GM18498 (cell line): ENCODE results near the gene GEMIN7.
A peak's percentile ranks its signal among the peaks of the same experiment; 100 is the strongest.

Source experiments
- ATAC-seq: cut with Tn5 transposase; IDR thresholded peaks from one replicate; pipeline ENCODE4 v1.9.1; 2021; ENCODE audit warnings: mild to moderate bottlenecking, moderate library complexity; ENCODE audit not compliant: unreplicated experiment

The GEMIN7 gene

DNA sequence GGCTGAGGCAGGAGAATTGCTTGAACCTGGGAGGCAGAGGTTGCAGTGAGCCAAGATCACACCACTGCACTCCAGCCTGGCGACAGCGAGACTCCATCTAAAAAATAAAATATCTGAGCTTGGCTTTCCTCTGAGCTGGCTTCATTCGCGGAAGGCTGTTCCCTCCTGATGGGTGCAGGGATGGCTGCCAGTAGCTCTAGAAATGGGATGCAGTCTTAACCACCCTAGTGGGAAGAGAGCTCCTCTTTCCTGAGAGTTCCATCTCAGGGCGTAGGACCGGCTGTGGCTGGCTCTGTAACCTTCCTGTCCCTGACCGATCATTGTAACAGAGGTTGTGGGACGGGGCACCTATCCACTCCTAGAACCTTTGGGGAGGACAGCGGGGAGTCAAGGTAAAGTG is 46.3 kb downstream of the GEMIN7 start:
- ATAC-seq: no peak

DNA sequence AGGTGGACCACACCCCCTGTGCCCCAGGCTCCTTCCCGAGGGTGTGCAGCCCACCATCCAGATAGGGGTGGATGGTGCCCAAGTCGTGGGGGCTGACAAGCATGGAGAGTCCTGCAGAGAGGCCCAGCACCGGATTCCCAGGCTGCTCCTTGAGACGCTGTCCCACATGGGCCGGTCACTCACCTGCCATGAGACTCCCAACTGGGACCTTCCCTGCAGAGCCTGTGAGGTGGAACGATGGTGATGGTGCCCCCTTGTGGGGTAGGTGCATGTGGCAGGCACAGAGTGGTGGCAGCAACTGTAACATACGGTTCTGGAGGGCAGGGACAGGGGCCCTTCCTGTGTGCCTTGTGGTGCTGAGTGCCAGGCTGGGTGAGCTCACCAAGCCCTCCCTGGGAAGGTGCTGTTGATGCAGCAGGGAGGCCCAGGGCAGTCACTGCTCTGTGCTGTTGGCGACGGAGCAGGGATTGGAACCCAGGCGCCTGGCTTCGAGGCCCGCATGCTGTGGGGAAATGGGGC is 47.0 kb downstream of the GEMIN7 start:
- no peak for ATAC-seq

DNA sequence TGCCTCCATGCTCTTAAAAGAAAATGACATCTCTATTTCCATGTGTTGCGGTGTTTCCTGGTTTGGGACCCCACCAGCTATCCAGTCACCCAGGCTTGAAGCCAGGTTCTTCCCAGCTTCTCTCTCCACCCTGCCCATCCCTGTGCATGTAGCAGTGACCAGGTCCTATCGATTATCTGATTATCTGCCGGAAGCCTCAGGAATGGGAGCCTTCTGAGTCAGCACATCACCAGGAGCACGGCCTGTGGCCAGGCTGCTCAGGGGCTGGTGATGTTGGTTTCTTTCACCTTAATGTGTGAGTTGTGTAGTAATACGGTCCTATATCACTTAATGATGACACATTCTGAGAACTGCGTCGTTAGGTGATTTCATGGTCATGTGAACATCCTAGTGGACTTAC is 47.6 kb downstream of the GEMIN7 start:
- ATAC-seq: no peak

DNA sequence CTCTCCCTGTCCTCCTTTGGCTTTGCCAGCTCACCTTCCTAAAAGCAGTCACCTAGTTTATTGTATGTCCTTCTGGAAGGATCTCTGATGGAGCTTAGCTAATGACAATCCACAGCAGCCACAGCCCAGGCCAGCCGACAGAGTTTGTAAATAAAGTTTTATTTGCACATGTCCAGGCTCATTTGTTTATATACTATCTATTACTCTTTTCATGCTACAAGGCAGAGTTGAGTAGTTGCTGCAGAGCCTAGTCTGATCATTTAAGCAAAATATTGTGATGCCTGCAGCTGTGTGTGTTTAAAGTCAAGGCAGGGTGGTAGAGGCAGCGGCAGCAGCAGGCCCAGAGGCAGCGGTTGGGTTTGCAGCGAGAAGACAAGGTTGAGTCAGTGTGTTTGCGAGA is 49.1 kb downstream of the GEMIN7 start:
- no peak for ATAC-seq

DNA sequence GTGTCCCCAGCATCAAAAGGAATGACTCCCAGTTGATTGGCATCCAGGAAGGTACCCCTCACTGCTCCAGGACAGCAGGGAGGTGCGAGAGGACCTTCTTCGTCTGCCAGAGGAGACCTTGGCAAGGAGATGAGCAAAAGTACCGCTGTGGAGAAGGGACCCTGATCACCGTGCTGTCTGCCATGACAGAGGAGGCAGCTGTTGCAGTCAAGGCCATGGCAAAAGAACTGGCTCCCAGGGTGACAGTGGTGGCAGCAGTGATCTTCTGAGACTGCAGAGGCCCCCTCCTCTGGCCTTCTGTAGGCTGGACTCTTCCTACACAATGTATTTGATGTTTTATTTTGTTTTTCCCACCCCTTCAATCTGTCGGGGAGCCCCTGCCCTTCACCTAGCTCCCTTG is 49.7 kb downstream of the GEMIN7 start:
- no peak for ATAC-seq

DNA sequence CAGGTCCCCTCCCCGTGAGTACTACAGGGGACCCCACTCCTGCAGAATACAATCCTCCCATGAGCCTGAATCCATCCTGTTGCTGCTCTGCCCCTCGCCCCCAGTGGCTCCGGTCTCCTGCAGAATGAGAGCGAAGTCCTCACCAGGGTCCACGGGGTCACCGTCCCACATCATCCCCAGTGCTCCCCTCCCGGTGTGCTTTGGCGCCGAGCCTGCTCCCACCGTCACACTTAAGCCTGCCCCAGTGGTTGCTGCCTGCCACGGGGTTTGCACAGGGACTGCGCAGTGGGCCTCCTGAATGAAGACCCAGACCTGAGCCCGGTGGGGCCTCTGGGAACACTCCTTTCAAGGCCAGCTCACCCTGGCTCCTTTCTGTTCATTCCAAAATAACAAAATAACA is 51.2 kb downstream of the GEMIN7 start:
- ATAC-seq: no peak

DNA sequence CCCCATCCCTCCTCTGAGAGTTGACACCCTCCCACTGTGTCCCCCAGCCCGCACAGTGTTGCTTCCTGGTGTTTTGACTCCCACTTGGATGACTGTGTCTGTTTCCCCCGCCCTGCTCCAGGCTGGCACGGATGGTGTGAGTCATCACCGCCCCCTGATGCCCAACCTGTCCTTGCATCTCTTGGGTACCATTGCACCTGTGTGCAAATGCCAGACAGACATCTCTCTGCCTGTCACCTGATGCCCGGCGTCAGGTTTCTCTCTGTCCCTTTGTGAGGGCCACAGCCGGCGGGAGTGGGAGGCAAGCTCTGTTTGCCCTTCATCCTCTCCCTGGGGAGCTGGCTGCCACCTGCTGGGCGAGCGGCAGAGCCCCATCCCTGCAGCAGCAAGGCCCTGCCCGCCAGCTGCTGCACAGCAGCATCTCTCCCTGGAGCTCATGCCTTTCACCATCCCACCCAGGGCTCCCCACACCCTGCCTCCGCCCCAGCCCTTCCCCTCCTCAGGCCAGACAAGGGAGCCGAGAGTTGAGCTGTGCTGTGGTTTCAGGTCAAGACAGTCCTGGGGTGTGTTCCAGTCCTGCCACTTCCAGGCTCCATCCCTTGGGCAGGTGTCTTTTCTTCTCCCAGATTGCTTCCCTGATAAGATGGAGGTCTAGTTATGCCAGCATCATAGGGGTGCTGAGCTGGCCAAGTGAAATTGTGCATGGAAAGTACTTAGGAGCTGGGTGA is 52.0 kb downstream of the GEMIN7 start:
- no peak for ATAC-seq

DNA sequence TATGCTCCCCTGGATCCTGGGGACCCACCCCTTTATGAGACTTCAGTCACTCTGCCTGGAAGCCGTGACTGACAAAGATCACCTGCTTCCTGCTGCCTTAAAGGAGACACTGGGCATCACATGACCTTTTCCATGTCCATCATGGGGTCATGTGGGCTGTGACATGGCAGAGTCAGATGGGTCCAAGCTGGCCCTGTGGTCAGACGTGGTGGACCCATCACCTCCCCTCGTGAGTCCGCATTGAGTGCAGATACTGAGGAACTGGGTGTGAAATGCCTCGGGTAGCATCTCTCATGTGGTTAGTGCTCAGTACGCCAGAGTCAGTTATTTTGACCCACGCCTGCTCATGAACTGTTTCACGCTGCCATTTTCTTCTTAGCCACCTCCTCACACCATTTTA is 54.6 kb downstream of the GEMIN7 start:
- no peak for ATAC-seq

DNA sequence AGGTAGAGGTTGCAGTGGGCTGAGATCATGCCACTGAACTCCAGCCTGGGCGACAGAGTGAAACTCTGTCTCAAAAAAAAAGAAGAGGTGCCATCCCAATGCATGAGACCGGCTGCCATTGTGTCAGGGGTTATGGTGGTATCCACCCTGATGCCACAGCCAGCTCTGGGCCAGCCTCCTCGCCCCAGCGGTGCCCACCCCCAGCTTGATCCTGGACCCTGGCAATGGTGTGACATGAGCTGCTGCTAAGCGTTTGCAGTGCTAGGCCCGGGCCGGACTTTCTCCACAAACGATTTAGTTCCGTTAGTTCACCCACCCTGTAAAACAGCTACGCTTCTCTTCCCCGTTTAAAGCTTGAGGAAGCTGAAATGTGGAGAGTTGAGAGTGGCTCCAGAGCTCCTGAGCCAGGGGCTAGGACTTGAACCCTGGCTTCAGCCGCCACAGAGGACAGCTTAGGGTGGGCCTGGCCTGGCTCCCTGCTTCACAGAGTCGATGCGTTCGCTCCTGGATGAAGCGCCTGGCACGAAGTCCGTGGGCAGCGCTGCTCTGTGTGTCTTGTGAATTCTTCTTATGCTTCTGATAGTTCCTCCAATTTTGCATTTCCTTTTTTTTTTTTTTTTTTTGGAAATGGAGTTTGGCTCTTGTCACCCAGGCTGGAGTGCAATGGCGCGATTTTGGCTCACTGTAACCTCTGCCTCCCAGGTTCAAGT is 56.3 kb downstream of the GEMIN7 start:
- no peak for ATAC-seq

DNA sequence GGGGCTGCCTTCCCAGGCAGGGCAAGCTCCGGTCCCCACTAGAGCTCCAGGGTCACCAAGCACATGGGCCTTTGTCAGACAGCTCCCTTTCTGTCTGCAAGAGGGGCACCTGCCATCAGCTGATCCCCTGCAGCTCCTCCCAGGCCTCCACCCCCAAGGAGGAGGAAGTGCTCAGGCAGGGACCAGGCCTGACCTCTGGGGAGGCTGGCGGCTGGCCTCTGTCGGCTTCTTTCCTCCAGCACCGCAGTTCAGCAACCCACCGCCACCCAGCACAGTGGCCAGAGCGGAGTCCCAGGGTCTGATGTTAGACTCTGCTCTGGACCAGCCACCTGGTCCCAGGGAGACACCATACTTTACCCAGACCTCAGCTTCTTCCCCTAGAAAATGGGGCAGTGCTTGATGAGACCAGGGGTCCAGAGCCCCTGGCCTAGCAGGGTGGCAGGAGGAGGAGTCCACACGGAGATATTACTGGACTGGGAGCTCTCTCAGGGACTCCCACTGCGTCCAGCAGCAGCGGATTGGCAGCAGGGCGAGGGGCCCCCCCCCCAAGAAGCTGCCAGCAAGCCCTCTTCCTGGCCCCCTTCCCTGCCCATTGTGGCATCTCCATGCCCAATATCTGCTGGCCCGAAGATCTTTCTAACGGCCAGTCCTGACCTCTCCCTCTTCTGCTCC is 57.6 kb downstream of the GEMIN7 start:
- ATAC-seq: peak; percentile 32

DNA sequence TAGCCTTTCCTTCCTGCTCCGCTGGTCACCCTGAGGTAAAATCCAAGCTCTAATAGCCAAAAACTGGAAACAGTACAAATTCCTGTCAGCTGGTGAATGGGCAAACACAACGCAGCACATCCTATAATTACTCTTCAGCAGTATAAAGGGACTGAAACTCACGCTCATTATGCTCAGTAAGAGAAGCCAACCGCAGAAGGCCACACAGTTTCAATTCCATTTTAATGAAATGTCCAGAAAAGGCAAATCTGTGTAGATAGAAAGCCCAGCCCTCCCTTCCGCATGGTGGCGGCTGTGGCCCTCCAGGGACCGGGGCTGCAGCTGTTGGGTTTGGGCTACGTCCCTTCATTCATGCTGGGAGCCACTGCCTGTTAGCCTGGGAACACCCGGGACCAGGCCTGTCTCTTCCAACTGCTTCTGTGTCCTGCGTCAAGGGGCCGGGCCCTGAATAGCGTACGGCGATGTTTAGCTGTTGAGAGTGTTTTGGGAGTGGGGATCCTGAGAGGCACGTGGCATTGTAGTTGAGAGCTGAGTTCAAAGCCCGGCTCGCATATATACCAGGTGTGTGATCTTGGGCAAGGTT is 58.2 kb downstream of the GEMIN7 start:
- peak; percentile 74 for ATAC-seq

DNA sequence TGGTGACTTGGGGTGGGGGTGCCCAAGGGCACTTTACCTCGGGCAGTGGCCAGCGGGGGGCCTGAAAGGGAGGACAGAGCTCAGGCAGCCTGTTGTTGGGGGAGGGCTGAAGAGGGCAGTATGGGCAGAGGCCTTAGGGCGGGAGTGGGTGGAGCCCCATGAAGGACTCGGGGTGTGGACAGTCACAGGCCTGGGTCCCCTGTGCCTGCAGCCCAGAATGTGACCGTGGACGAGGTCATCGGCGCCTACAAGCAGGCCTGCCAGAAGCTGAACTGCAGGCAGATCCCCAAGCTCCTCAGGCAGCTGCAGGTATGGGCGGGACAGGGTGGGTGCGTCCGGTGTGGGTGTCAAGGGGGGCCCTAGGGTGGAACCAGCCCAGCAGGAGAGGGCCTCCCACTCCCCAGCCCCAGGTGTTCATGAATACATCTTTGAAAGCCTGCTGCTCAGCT is 59.3 kb downstream of the GEMIN7 start:
- ATAC-seq: no peak

DNA sequence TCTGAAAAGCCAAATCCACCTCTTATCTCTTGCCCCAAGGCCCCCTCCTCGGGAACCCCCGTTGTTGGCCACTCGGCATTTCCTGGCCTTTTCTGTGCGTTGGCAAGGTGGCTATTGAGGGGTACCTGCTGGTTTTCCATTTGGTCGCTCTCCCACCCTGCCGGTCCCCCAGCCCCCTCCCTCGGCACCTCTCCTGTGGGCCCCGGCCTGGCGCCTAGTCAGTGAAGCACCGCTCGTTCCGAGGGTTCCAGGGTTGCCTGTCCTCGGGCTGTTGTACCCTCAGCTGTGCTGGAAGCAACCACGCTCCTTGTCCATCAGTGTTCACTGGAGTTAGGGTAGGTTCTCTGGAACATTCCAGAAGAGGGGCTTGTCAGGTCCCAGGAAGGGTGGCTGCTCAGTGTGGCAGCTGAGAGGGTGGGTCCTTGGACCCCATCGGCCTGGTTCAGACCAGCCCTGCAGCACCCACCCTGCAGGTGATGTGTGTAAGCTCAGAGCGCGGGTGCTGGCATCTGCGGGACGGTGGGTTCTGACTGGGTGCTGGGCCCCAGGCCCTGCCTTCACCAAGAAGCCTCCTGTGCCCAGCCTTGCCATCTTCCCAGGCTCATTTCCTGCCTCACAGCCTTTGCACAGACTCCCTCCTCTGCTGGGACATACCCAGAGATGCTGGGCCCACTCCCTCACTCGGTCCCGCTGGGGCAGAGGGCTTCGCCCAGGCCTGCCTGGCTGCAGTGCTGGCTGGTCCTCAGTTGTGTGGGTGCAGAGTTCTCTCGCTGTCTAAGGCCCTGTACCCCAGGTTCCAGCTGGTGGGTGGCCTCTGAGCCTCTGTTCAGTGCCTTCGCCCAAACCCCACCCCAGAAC is 60.5 kb downstream of the GEMIN7 start:
- no peak for ATAC-seq

DNA sequence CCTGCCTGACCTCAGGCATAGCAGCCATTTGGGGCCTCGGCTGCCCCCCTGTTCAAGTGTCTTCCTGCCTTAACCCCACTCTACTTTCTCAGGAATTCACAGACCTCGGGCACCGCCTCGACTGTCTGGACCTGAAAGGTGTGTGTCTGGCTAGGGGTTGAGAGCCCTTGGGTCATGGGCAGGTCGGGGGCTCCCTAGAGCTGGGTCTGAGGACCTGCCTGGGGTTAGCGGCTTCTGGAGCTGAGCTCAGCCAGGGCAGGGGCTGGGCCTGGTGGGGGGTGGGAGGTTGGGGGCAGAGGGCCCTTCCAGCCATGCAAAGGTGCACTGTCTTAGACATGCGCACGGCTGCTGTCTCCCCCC is 61.1 kb downstream of the GEMIN7 start:
- no peak for ATAC-seq

DNA sequence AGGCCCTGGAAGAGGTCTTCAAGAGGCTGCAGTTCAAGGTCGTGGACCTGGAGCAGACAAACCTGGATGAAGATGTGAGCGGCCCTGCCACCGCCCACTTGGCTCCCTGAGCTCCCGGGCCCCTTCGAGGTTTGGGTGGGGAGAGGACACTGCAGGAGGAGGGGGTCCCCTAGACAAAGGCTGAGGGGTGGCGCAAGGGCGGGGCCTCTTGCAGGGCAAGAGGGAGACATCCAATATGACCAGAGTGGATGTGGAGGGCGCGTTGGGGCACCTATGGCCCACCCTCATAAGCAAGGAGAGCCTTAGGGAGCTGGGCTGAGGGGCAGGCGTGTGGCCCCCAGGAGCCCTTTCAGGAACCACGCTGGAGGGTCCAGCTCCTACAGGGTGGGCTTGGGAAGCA is 61.5 kb downstream of the GEMIN7 start:
- ATAC-seq: no peak
